ENCODE data around the gene ZNF584. TPM values are rescaled to one million over a fixed set of nuclear protein-coding genes. Genes with fewer than 3 reads are reported as not detected.

Gene ZNF584
- total and polyA plus RNA-seq, 2 experiments from 2014 or later: 2.3 to 8.1 TPM

DNA sequence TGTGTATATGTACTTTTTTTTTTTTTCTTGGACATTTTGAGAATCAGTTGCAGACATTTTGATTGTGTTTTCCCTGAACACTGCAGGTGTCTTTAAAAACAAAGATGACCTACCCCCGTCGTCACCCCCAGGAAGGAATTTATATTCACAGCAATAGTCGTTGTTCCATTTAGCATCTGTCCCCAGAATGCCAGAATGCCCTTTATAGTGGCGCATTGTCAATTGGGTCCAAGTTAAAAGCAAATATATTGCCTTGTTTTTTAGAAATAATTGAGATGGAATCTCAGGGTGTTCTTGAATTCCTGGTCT is 14.8 kb upstream of the ZNF584 start:
- Histone ChIP-seq H2AFZ (no peak overlapping the region), H4K20me1 (replicated peaks; ENCODE audit: insufficient read depth) (peaks cover 32% of the 10 kb centered on the region), H3K79me2 (replicated peaks; ENCODE audit: insufficient read depth) (peaks cover 33% of the 10 kb centered on the region), H3K4me2 (no peak overlapping the region), H3K4me3 (no peak overlapping the region), H3F3A (replicated peaks; ENCODE audit: low read depth) (peaks cover 67% of the 10 kb centered on the region), H3K9me2 (ENCODE audit: insufficient read depth) (no peaks in the 10 kb centered on the region), H3K27me3 (ENCODE audit: insufficient read depth) (peaks cover 17% of the 10 kb centered on the region), H3K36me3 (ENCODE audit: insufficient read depth) (peaks cover 43% of the 10 kb centered on the region), H3K27ac (ENCODE audit: low read depth) (0 out of 2 replicates have a peak overlapping the region, but pooled peaks have one; percentile 45), H3K4me1 (ENCODE audit: insufficient read depth) (peaks cover 5% of the 10 kb centered on the region; the same call in 1 of the 2 replicates)
- Mint-ChIP-seq H3K27me3 (ENCODE audit: insufficient read depth, low read depth, poor library complexity) (peaks cover 23% of the 10 kb centered on the region), H3K36me3 (ENCODE audit: low read depth) (peaks cover 64% of the 10 kb centered on the region), H3K4me3 (peak overlapping the region; percentile 5; the same call in 1 of the 3 replicates), H3K4me1 (peaks cover 17% of the 10 kb centered on the region), H3K27ac (no peak overlapping the region), H3K9me3 (no peaks in the 10 kb centered on the region)
- DNase-seq (ENCODE audit: low spot score) (no peak), ATAC-seq (no peak)
- TF ChIP-seq, protein P1, sequence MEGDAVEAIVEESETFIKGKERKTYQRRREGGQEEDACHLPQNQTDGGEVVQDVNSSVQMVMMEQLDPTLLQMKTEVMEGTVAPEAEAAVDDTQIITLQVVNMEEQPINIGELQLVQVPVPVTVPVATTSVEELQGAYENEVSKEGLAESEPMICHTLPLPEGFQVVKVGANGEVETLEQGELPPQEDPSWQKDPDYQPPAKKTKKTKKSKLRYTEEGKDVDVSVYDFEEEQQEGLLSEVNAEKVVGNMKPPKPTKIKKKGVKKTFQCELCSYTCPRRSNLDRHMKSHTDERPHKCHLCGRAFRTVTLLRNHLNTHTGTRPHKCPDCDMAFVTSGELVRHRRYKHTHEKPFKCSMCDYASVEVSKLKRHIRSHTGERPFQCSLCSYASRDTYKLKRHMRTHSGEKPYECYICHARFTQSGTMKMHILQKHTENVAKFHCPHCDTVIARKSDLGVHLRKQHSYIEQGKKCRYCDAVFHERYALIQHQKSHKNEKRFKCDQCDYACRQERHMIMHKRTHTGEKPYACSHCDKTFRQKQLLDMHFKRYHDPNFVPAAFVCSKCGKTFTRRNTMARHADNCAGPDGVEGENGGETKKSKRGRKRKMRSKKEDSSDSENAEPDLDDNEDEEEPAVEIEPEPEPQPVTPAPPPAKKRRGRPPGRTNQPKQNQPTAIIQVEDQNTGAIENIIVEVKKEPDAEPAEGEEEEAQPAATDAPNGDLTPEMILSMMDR (conservative IDR thresholded peaks at IDR 0.05; ENCODE audit: low read depth in 2 of 2): no peak
- TF ChIP-seq CREB1 (CRISPR knock-in tag; IDR thresholded peaks at IDR 0.05; ENCODE audit: low read depth): no peak
- no peak for TF ChIP-seq JUNB (IDR thresholded peaks at IDR 0.05; ENCODE audit: unreplicated experiment)
- no peak for TF ChIP-seq ZNF114 (CRISPR knock-in tag; IDR thresholded peaks at IDR 0.05)
- no peak for TF ChIP-seq STAT1 (IDR thresholded peaks at IDR 0.05; ENCODE audit: unreplicated experiment)
- TF ChIP-seq, protein P2, sequence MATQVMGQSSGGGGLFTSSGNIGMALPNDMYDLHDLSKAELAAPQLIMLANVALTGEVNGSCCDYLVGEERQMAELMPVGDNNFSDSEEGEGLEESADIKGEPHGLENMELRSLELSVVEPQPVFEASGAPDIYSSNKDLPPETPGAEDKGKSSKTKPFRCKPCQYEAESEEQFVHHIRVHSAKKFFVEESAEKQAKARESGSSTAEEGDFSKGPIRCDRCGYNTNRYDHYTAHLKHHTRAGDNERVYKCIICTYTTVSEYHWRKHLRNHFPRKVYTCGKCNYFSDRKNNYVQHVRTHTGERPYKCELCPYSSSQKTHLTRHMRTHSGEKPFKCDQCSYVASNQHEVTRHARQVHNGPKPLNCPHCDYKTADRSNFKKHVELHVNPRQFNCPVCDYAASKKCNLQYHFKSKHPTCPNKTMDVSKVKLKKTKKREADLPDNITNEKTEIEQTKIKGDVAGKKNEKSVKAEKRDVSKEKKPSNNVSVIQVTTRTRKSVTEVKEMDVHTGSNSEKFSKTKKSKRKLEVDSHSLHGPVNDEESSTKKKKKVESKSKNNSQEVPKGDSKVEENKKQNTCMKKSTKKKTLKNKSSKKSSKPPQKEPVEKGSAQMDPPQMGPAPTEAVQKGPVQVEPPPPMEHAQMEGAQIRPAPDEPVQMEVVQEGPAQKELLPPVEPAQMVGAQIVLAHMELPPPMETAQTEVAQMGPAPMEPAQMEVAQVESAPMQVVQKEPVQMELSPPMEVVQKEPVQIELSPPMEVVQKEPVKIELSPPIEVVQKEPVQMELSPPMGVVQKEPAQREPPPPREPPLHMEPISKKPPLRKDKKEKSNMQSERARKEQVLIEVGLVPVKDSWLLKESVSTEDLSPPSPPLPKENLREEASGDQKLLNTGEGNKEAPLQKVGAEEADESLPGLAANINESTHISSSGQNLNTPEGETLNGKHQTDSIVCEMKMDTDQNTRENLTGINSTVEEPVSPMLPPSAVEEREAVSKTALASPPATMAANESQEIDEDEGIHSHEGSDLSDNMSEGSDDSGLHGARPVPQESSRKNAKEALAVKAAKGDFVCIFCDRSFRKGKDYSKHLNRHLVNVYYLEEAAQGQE (IDR thresholded peaks at IDR 0.05; ENCODE audit: unreplicated experiment): no peak
- no peak for TF ChIP-seq EZH2 (IDR thresholded peaks at IDR 0.05; ENCODE audit: low read depth, unreplicated experiment)
- TF ChIP-seq, protein P3, sequence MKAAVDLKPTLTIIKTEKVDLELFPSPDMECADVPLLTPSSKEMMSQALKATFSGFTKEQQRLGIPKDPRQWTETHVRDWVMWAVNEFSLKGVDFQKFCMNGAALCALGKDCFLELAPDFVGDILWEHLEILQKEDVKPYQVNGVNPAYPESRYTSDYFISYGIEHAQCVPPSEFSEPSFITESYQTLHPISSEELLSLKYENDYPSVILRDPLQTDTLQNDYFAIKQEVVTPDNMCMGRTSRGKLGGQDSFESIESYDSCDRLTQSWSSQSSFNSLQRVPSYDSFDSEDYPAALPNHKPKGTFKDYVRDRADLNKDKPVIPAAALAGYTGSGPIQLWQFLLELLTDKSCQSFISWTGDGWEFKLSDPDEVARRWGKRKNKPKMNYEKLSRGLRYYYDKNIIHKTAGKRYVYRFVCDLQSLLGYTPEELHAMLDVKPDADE (IDR thresholded peaks at IDR 0.05): no peak
- no peak for TF ChIP-seq NANOG (IDR thresholded peaks at IDR 0.05; ENCODE audit: borderline replicate concordance)
- no peak for TF ChIP-seq ZNF331 (CRISPR knock-in tag; IDR thresholded peaks at IDR 0.05; ENCODE audit: low read depth)
- no peak for TF ChIP-seq EZH2phosphoT487 (IDR thresholded peaks at IDR 0.05; ENCODE audit: unreplicated experiment)
- TF ChIP-seq POLR2AphosphoS5 (IDR thresholded peaks at IDR 0.05; ENCODE audit: low read depth): no peak
- TF ChIP-seq, protein P4, sequence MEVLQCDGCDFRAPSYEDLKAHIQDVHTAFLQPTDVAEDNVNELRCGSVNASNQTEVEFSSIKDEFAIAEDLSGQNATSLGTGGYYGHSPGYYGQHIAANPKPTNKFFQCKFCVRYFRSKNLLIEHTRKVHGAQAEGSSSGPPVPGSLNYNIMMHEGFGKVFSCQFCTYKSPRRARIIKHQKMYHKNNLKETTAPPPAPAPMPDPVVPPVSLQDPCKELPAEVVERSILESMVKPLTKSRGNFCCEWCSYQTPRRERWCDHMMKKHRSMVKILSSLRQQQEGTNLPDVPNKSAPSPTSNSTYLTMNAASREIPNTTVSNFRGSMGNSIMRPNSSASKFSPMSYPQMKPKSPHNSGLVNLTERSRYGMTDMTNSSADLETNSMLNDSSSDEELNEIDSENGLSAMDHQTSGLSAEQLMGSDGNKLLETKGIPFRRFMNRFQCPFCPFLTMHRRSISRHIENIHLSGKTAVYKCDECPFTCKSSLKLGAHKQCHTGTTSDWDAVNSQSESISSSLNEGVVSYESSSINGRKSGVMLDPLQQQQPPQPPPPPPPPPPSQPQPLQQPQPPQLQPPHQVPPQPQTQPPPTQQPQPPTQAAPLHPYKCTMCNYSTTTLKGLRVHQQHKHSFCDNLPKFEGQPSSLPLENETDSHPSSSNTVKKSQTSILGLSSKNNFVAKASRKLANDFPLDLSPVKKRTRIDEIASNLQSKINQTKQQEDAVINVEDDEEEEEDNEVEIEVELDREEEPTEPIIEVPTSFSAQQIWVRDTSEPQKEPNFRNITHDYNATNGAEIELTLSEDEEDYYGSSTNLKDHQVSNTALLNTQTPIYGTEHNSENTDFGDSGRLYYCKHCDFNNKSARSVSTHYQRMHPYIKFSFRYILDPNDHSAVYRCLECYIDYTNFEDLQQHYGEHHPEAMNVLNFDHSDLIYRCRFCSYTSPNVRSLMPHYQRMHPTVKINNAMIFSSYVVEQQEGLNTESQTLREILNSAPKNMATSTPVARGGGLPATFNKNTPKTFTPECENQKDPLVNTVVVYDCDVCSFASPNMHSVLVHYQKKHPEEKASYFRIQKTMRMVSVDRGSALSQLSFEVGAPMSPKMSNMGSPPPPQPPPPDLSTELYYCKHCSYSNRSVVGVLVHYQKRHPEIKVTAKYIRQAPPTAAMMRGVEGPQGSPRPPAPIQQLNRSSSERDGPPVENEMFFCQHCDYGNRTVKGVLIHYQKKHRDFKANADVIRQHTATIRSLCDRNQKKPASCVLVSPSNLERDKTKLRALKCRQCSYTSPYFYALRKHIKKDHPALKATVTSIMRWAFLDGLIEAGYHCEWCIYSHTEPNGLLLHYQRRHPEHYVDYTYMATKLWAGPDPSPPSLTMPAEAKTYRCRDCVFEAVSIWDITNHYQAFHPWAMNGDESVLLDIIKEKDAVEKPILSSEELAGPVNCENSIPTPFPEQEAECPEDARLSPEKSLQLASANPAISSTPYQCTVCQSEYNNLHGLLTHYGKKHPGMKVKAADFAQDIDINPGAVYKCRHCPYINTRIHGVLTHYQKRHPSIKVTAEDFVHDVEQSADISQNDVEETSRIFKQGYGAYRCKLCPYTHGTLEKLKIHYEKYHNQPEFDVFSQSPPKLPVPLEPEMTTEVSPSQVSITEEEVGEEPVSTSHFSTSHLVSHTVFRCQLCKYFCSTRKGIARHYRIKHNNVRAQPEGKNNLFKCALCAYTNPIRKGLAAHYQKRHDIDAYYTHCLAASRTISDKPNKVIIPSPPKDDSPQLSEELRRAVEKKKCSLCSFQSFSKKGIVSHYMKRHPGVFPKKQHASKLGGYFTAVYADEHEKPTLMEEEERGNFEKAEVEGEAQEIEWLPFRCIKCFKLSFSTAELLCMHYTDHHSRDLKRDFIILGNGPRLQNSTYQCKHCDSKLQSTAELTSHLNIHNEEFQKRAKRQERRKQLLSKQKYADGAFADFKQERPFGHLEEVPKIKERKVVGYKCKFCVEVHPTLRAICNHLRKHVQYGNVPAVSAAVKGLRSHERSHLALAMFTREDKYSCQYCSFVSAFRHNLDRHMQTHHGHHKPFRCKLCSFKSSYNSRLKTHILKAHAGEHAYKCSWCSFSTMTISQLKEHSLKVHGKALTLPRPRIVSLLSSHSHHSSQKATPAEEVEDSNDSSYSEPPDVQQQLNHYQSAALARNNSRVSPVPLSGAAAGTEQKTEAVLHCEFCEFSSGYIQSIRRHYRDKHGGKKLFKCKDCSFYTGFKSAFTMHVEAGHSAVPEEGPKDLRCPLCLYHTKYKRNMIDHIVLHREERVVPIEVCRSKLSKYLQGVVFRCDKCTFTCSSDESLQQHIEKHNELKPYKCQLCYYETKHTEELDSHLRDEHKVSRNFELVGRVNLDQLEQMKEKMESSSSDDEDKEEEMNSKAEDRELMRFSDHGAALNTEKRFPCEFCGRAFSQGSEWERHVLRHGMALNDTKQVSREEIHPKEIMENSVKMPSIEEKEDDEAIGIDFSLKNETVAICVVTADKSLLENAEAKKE (CRISPR knock-in tag; IDR thresholded peaks at IDR 0.05): no peak

Measured in GM23338 (cell line).